Mucosa of rectum (tissue), 2 donors: ENCODE results near the gene TRMU.

Experiments
- H3K27ac ChIP-seq, 2 donors: one replicate each; pipeline ENCODE4 v1.7.0; 2013; ENCODE audit warnings: inconsistent platforms in 2 of 2, low read depth in 2 of 2, low read length in 2 of 2
- H3K27me3 ChIP-seq, 2 donors: one replicate each; pipeline ENCODE4 v1.7.0; 2013; ENCODE audit warnings: low read length in 2 of 2; ENCODE audit not compliant: control insufficient read depth in 2 of 2, insufficient read depth in 2 of 2
- H3K36me3 ChIP-seq, 2 donors: one replicate each; pipeline ENCODE4 v1.7.0; 2013; ENCODE audit warnings: low read length in 2 of 2; ENCODE audit not compliant: control insufficient read depth in 2 of 2, insufficient read depth in 2 of 2
- H3K4me1 ChIP-seq, 2 donors: one replicate each; pipeline ENCODE4 v1.7.0; 2013; ENCODE audit warnings: low read length in 2 of 2, mild to moderate bottlenecking in 1 of 2; ENCODE audit not compliant: control insufficient read depth in 2 of 2, insufficient read depth in 2 of 2
- H3K4me3 ChIP-seq, 2 donors: one replicate each; pipeline ENCODE4 v1.7.0; 2013; ENCODE audit warnings: low read length in 2 of 2
- H3K9ac ChIP-seq, 2 donors: one replicate each; pipeline ENCODE4 v1.7.0; 2013; ENCODE audit warnings: low read length in 2 of 2, low read depth in 1 of 2, mild to moderate bottlenecking in 1 of 2
- H3K9me3 ChIP-seq, 2 donors: one replicate each; pipeline ENCODE4 v1.7.0; 2013; ENCODE audit warnings: low read length in 2 of 2; ENCODE audit not compliant: control insufficient read depth in 2 of 2
- donor health status: healthy.
- donor health status: Normal muscosa, but diverticular disease.

Gene TRMU

DNA sequence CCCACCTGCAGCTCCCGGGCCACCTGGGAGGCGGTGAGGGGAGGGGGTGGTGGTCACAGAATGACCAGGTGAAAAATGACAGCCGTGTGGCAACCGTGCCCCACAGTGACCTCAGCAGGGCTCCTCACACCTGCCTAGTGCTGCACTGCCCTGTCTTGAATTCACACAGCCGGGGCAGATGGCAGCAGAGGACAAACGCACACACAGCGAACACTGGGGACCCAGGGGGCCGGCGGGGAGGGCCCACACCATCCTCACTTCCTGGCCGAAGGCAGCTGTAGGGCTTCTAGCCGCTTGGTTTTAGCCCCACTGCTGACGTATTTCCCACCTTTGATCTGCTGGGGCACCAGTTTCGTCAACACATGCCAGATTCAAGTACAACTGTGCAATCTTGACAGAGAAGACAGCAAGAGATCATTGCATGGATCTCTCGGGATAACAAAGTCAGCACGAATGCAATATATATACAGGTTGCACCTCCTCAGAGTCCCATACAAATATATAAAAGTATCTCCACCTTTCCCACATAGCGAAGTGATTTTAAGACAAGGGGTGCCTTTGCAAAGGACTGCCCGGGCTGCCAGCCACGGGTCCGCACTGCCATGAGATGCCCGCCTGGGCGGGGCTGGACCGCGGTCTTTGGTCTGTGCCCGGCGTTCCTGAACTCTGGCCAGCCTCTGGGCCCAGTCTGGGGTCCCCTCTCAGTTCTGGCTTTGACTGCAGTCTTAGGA, 26.9 kb downstream of the TRMU start:
- Histone ChIP-seq H3K9me3 (no peaks in the 10 kb centered on the region), H3K27ac (no peak overlapping the region), H3K36me3 (peaks cover 2 to 3% of the 10 kb centered on the region in 2 donors), H3K9ac (no peak overlapping the region), H3K4me1 (no peaks in the 10 kb centered on the region), H3K4me3 (no peak overlapping the region), H3K27me3 (no peaks in the 10 kb centered on the region)

- Histone ChIP-seq H3K4me3 (no peak overlapping the region), H3K27me3 (no peaks in the 10 kb centered on the region), H3K9ac (no peak overlapping the region), H3K9me3 (no peaks in the 10 kb centered on the region), H3K27ac (no peak overlapping the region), H3K4me1 (no peaks in the 10 kb centered on the region), H3K36me3 (peaks cover 0 to 3% of the 10 kb centered on the region in 2 donors)
Measured at GRCh38 chr22:46362934-46363515, 27.5 kb downstream of the TRMU start.

DNA sequence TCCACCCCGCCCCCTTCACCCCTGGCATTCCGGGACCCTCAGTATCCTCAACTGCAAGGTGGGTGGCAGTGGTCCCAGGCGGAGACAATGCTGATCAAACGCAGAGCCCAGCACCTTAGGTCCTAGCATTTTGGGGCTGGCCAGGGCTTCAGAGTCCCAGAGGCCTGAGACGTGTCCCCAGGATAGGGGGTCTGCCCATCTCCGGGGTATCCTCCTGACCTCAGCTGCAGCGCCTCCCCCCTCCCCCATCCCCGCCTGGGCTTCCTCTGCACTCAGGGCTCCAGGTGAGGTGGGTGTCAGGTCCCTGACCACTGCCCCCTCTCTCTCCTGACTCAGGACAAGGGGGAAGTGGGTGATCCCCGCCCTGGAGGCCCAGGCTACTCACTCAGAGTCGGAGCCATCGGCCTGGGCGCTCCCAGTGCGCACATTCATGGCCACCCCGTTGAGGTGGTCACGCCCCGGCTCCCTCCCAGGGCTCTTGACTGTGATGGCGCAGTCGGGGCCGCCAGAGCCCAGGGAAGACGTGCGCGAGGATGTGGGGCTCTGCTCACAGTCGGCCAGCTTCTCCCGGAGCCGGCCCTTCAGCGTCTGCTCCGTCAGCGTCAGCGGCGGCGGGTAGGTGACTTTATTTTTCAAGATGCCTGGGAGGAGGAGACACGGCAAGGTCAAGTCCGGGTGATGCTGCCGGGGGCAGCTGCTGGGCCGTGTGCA, 28.3 kb downstream of the TRMU start:
- no peak overlapping the region for H3K27ac ChIP-seq
- no peaks in the 10 kb centered on the region for H3K4me1 ChIP-seq
- H3K36me3 ChIP-seq: no peaks in the 10 kb centered on the region
- no peak overlapping the region for H3K4me3 ChIP-seq
- no peak overlapping the region for H3K9ac ChIP-seq
- H3K27me3 ChIP-seq: no peaks in the 10 kb centered on the region
- no peaks in the 10 kb centered on the region for H3K9me3 ChIP-seq

DNA sequence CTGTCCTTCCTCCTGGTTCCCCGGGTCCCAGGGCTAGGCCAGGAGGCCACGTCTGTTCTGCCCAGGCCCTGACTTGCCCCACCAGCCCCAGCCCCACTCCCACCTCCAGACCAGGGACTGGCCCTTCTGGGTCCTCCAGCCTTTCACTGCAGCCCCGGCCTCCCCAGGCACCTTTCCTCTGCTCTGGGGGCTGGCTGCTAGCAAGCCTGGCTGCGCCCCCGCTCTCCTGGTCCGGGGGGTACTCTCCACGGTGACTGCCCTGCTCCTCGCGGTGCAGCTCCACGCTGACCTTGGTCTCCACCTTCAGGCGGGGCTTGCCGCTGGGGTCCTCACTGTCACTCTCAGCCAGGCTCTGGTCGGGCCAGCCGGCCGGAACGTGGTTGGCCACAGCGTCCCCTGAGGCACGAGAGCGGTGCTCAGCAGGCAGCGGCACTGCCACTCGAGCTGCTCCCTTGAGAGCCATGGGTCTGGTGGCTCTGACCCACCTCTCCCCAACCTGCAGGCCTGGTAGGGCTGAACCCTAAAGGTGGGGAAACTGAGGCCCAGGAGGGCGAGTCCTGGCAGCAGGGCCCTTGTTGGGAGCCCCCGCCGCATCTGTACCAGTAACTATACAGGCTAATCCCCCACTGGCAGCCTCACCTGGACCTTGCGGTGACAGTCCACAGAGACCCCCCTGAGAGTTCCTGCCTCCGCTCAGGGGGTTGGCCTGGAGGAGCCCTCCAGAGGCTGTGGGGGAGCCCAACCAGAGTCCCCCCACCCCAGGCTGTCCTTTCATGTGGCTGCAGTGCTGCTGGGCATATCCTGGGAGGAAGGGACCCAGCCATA, 29.0 kb downstream of the TRMU start:
- no peaks in the 10 kb centered on the region for H3K36me3 ChIP-seq
- H3K27ac ChIP-seq: no peak overlapping the region
- no peaks in the 10 kb centered on the region for H3K4me1 ChIP-seq
- H3K4me3 ChIP-seq: no peak overlapping the region
- H3K9me3 ChIP-seq: no peaks in the 10 kb centered on the region
- H3K9ac ChIP-seq: no peak overlapping the region
- H3K27me3 ChIP-seq: no peaks in the 10 kb centered on the region

DNA sequence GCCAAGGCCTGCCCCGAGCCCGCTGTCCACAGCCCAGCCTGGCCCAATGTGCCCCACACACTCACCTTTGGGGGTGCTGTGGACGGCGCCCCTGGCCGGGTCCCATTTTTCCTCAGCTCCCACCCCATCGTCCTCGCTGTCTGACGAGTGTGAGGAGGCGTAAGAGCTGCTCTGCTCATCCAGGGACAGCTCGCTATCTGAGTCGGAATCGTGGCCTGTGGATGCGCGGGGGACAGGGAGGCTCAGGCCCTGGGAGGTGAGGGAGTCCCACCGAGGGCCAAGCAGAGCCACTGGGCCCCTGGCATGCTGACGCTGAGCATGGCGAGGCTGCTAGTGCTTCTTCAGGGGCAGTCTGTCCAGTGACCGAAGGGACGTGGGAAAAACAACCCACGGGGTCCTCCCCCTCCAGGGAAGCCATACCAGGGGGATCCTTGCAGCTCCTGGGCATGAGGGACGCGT, 29.7 kb downstream of the TRMU start:
- Histone ChIP-seq H3K4me1 (peaks cover under 1 to 4% of the 10 kb centered on the region in 2 donors), H3K36me3 (no peaks in the 10 kb centered on the region), H3K9ac (no peak overlapping the region), H3K27me3 (no peaks in the 10 kb centered on the region), H3K4me3 (no peak overlapping the region), H3K9me3 (no peaks in the 10 kb centered on the region), H3K27ac (no peak overlapping the region)

GRCh38 chr22:46366327-46366731, 30.8 kb downstream of the TRMU start:
- Histone ChIP-seq H3K36me3 (no peaks in the 10 kb centered on the region), H3K4me1 (peaks cover 8 to 15% of the 10 kb centered on the region in 2 donors), H3K9ac (no peak overlapping the region), H3K27me3 (no peaks in the 10 kb centered on the region), H3K4me3 (no peak overlapping the region), H3K9me3 (no peaks in the 10 kb centered on the region), H3K27ac (no peak overlapping the region)

DNA sequence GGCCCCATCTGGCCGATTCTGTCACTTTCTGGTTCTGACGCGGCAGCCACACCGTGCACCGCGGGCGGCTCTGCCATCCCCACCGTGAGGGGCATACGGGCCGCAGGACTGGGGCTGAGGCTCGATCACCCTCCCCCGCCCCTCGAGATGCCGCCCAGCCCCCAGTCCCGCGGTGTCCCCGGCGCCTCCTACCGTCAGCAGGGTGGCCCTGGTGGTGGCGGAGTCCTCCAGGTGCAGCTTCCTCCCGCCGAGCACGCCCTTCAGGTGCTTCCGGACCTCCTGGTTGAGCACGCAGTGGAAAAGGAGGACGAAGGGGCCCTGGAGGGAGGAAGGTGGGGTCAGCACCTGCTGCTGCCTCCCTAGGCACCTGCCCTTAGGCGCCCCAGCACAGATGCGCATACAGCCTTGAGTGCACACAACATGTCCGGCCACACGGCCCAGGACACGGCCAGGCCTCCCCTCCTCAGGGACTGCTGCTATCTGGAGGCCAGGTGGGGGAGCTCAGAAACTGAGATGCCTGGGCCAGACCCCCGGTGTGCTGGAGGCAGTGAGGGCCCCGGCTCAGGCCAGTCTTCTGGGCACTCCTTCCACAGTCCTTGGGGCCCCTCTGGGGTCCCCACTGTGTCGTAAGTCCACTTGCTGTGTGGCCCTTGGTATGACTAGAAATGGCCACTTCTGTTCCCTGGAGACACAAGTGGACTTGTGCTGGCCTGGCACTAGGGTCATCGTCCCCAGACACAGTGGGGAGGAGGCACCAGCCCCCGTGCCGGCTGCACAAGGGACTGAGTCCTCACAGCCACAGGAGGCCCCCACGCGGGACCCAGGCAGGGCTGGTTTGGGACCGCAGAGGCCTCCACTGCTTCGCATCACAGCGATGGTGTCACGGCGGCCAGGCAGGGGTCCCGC, 31.5 kb downstream of the TRMU start:
- Histone ChIP-seq H3K36me3 (no peaks in the 10 kb centered on the region), H3K27ac (no peak overlapping the region), H3K4me1 (peaks cover 8 to 15% of the 10 kb centered on the region in 2 donors), H3K9me3 (no peaks in the 10 kb centered on the region), H3K4me3 (no peak overlapping the region), H3K27me3 (no peaks in the 10 kb centered on the region), H3K9ac (no peak overlapping the region)

- no peak overlapping the region for H3K4me3 ChIP-seq
- no peak overlapping the region for H3K9ac ChIP-seq
- no peaks in the 10 kb centered on the region for H3K27me3 ChIP-seq
- H3K36me3 ChIP-seq: no peaks in the 10 kb centered on the region
- H3K4me1 ChIP-seq: peaks cover 8 to 18% of the 10 kb centered on the region in 2 donors
- H3K27ac ChIP-seq: no peak overlapping the region
- H3K9me3 ChIP-seq: no peaks in the 10 kb centered on the region
Measured at GRCh38 chr22:46367707-46368191, 32.2 kb downstream of the TRMU start.

GRCh38 chr22:46368422-46368821, 32.9 kb downstream of the TRMU start:
- H3K27ac ChIP-seq: no peak overlapping the region
- no peak overlapping the region for H3K9ac ChIP-seq
- no peaks in the 10 kb centered on the region for H3K27me3 ChIP-seq
- no peak overlapping the region for H3K4me3 ChIP-seq
- no peaks in the 10 kb centered on the region for H3K9me3 ChIP-seq
- H3K4me1 ChIP-seq: peaks cover 8 to 23% of the 10 kb centered on the region in 2 donors
- no peaks in the 10 kb centered on the region for H3K36me3 ChIP-seq
